HepG2 (cell line): Measurements from ENCODE around the gene HYAL2. TPM values are rescaled to one million over a fixed set of nuclear protein-coding genes. Genes with fewer than 3 reads are reported as not detected.

Experiments
- AGO1 ChIP-seq: fragments of 200-400 bp; formaldehyde crosslinking; IDR thresholded peaks from 2 replicates; pipeline ENCODE4 v1.6.1; 2017; ENCODE audit warnings: mild to moderate bottlenecking, low read depth, low read length, moderate library complexity; ENCODE audit not compliant: poor library complexity, severe bottlenecking
- DMAP1 ChIP-seq: IDR thresholded peaks from 2 replicates; pipeline ENCODE4 v1.6.1; 2016
- DPF2 ChIP-seq: sonication (generic); formaldehyde crosslinking; IDR thresholded peaks from 2 replicates; pipeline ENCODE4 v1.4.0; 2020; ENCODE audit warnings: mild to moderate bottlenecking, low read depth, missing genetic modification reagents, borderline replicate concordance
- FIP1L1 ChIP-seq: fragments of 200-400 bp; formaldehyde crosslinking; IDR thresholded peaks from 2 replicates; pipeline ENCODE4 v1.6.1; 2018; ENCODE audit warnings: low read depth, mild to moderate bottlenecking, low read length, moderate library complexity, borderline replicate concordance; ENCODE audit not compliant: insufficient read depth
- GZF1 ChIP-seq: sonication (generic); formaldehyde crosslinking; IDR thresholded peaks from 2 replicates; pipeline ENCODE4 v1.5.1; 2020; ENCODE audit warnings: mild to moderate bottlenecking, missing genetic modification reagents
- HOXD1 ChIP-seq: sonication (generic); formaldehyde crosslinking; IDR thresholded peaks from 2 replicates; pipeline ENCODE4 v1.5.0; 2020; ENCODE audit warnings: missing genetic modification reagents
- KDM2A ChIP-seq: sonication (generic); formaldehyde crosslinking; IDR thresholded peaks from 2 replicates; pipeline ENCODE4 v1.4.0; 2020; ENCODE audit warnings: low read depth, missing genetic modification reagents, borderline replicate concordance
- NFKBIZ ChIP-seq: IDR thresholded peaks from 2 replicates; pipeline ENCODE4 v1.6.1; 2018; ENCODE audit warnings: missing genetic modification reagents, missing compliant biosample characterization
- POLR2A ChIP-seq, 2 experiments: IDR thresholded peaks; 2 replicates each; pipeline ENCODE4 v1.6.1; 2011; ENCODE audit warnings: low read depth in 2 of 2, low read length in 2 of 2, mild to moderate bottlenecking in 1 of 2, moderate library complexity in 1 of 2; ENCODE audit not compliant: insufficient read depth in 1 of 2
- PREB ChIP-seq: sonication (generic); formaldehyde crosslinking; IDR thresholded peaks from 2 replicates; pipeline ENCODE4 v1.4.0; 2020; ENCODE audit warnings: missing genetic modification reagents
- ZMAT3 ChIP-seq: sonication (generic); formaldehyde crosslinking; conservative IDR thresholded peaks from 2 replicates; pipeline ENCODE4 v1.7.0; 2021; ENCODE audit warnings: missing genetic modification reagents
- ZMYM4 ChIP-seq: sonication (generic); formaldehyde crosslinking; IDR thresholded peaks from 2 replicates; pipeline ENCODE4 v1.8.1; 2023; ENCODE audit warnings: mild to moderate bottlenecking, missing genetic modification reagents
- ZNF331 ChIP-seq: sonication (generic); formaldehyde crosslinking; IDR thresholded peaks from 2 replicates; pipeline ENCODE4 v1.4.0; 2020; ENCODE audit warnings: missing genetic modification reagents
- ZNF558 ChIP-seq: sonication (generic); formaldehyde crosslinking; IDR thresholded peaks from 2 replicates; pipeline ENCODE4 v1.9.0; 2022; ENCODE audit warnings: mild to moderate bottlenecking, missing genetic modification reagents, borderline replicate concordance
- ZNF781 ChIP-seq: sonication (generic); formaldehyde crosslinking; IDR thresholded peaks from 2 replicates; pipeline ENCODE4 v1.5.1; 2020; ENCODE audit warnings: borderline replicate concordance, mild to moderate bottlenecking, missing genetic modification reagents; ENCODE audit errors: not compliant biosample characterization
- polyA plus RNA-seq, 8 experiments: library from polyadenylated mRNA; depleted of rRNA in 3 of 8; stranded (reverse) in 7 of 8; unstranded in 1 of 8; fragments of >200 nt; fragmentation: Illumina TruSeq in 4 of 8; extraction: Trizol in 4 of 8; gene quantifications; 2 replicates each; pipeline versions ENCODE4 v1.2.1 to v1.2.3, GENCODE V29; 2011 to 2016; ENCODE audit warnings: low read depth in 4 of 8, missing spikeins in 1 of 8, mixed read lengths in 1 of 8; ENCODE audit not compliant: insufficient read depth in 1 of 8
- total RNA-seq, 5 experiments: library from RNA; depleted of rRNA; stranded (reverse); fragments of >200 nt; fragmentation: Illumina TruSeq; extraction: Trizol; gene quantifications; 2 replicates each; pipeline ENCODE4 v1.2.3, GENCODE V29; 2016; ENCODE audit warnings: low read depth in 1 of 5
- TF ChIP-seq, protein P1 (sequence below): sonication (generic); formaldehyde crosslinking; IDR thresholded peaks from 2 replicates; pipeline ENCODE4 v1.9.0; 2021; ENCODE audit warnings: missing genetic modification reagents, mild to moderate bottlenecking, borderline replicate concordance
- TF ChIP-seq, protein P2 (sequence below): sonication (generic); formaldehyde crosslinking; IDR thresholded peaks from 2 replicates; pipeline ENCODE4 v1.5.0; 2020; ENCODE audit warnings: missing genetic modification reagents
- TF ChIP-seq, protein P3 (sequence below): sonication (generic); formaldehyde crosslinking; IDR thresholded peaks from 2 replicates; pipeline ENCODE4 v1.4.0; 2020; ENCODE audit warnings: mild to moderate bottlenecking, missing genetic modification reagents
- TF ChIP-seq, protein P4 (sequence below): sonication (generic); formaldehyde crosslinking; IDR thresholded peaks from 2 replicates; pipeline ENCODE4 v1.5.1; 2020; ENCODE audit warnings: missing genetic modification reagents, mild to moderate bottlenecking, borderline replicate concordance
- TF ChIP-seq, protein P5 (sequence below): sonication (generic); formaldehyde crosslinking; IDR thresholded peaks from 2 replicates; pipeline ENCODE4 v1.4.0; 2020; ENCODE audit warnings: missing genetic modification reagents

HYAL2 gene
- total and polyA plus RNA-seq, 2 of the 13 experiments (the other 11 are each of a cell fraction or from before 2014, with no cell fraction given), result 76.2 to 102 TPM

GRCh38 chr3:50324351-50325112 lies 2.0 kb upstream of the HYAL2 start (continued):
- TF ChIP-seq GZF1 (CRISPR knock-in tag), result no peak
- peak; percentile 60; the same call in 1 of the 2 replicates for TF ChIP-seq DPF2 (CRISPR knock-in tag)
- TF ChIP-seq POLR2A (IDR thresholded peaks at IDR 0.05; ENCODE audit: insufficient read depth in 1 of 2, low read depth in 2 of 2, low read length in 2 of 2), result no peak
- no peak for TF ChIP-seq HOXD1 (CRISPR knock-in tag)
- TF ChIP-seq NFKBIZ, result no peak
- TF ChIP-seq, protein P1, sequence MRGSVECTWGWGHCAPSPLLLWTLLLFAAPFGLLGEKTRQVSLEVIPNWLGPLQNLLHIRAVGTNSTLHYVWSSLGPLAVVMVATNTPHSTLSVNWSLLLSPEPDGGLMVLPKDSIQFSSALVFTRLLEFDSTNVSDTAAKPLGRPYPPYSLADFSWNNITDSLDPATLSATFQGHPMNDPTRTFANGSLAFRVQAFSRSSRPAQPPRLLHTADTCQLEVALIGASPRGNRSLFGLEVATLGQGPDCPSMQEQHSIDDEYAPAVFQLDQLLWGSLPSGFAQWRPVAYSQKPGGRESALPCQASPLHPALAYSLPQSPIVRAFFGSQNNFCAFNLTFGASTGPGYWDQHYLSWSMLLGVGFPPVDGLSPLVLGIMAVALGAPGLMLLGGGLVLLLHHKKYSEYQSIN (CRISPR knock-in tag), result no peak
- peak; percentile 80; the same call in 1 of the 2 replicates for TF ChIP-seq ZNF331 (CRISPR knock-in tag)
- TF ChIP-seq, protein P2, sequence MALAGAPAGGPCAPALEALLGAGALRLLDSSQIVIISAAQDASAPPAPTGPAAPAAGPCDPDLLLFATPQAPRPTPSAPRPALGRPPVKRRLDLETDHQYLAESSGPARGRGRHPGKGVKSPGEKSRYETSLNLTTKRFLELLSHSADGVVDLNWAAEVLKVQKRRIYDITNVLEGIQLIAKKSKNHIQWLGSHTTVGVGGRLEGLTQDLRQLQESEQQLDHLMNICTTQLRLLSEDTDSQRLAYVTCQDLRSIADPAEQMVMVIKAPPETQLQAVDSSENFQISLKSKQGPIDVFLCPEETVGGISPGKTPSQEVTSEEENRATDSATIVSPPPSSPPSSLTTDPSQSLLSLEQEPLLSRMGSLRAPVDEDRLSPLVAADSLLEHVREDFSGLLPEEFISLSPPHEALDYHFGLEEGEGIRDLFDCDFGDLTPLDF (CRISPR knock-in tag), result no peak
- TF ChIP-seq, protein P3, sequence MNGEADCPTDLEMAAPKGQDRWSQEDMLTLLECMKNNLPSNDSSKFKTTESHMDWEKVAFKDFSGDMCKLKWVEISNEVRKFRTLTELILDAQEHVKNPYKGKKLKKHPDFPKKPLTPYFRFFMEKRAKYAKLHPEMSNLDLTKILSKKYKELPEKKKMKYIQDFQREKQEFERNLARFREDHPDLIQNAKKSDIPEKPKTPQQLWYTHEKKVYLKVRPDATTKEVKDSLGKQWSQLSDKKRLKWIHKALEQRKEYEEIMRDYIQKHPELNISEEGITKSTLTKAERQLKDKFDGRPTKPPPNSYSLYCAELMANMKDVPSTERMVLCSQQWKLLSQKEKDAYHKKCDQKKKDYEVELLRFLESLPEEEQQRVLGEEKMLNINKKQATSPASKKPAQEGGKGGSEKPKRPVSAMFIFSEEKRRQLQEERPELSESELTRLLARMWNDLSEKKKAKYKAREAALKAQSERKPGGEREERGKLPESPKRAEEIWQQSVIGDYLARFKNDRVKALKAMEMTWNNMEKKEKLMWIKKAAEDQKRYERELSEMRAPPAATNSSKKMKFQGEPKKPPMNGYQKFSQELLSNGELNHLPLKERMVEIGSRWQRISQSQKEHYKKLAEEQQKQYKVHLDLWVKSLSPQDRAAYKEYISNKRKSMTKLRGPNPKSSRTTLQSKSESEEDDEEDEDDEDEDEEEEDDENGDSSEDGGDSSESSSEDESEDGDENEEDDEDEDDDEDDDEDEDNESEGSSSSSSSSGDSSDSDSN (CRISPR knock-in tag), result no peak
- peak; percentile 78; the same call in 1 of the 2 replicates for TF ChIP-seq KDM2A (CRISPR knock-in tag)
- TF ChIP-seq, protein P4, sequence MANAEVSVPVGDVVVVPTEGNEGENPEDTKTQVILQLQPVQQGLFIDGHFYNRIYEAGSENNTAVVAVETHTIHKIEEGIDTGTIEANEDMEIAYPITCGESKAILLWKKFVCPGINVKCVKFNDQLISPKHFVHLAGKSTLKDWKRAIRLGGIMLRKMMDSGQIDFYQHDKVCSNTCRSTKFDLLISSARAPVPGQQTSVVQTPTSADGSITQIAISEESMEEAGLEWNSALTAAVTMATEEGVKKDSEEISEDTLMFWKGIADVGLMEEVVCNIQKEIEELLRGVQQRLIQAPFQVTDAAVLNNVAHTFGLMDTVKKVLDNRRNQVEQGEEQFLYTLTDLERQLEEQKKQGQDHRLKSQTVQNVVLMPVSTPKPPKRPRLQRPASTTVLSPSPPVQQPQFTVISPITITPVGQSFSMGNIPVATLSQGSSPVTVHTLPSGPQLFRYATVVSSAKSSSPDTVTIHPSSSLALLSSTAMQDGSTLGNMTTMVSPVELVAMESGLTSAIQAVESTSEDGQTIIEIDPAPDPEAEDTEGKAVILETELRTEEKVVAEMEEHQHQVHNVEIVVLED, result peak; percentile 28; the same call in 1 of the 2 replicates
- no peak for TF ChIP-seq ZNF558 (CRISPR knock-in tag)
- 0 out of 2 replicates have a peak, but pooled peaks have one; percentile 31 for TF ChIP-seq ZMYM4 (CRISPR knock-in tag)
- TF ChIP-seq, protein P5, sequence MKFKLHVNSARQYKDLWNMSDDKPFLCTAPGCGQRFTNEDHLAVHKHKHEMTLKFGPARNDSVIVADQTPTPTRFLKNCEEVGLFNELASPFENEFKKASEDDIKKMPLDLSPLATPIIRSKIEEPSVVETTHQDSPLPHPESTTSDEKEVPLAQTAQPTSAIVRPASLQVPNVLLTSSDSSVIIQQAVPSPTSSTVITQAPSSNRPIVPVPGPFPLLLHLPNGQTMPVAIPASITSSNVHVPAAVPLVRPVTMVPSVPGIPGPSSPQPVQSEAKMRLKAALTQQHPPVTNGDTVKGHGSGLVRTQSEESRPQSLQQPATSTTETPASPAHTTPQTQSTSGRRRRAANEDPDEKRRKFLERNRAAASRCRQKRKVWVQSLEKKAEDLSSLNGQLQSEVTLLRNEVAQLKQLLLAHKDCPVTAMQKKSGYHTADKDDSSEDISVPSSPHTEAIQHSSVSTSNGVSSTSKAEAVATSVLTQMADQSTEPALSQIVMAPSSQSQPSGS (CRISPR knock-in tag), result 0 out of 2 replicates have a peak, but pooled peaks have one; percentile 70
- no peak for TF ChIP-seq FIP1L1
- TF ChIP-seq DMAP1 (CRISPR knock-in tag), result no peak
- no peak for TF ChIP-seq PREB (CRISPR knock-in tag)
- TF ChIP-seq ZMAT3 (CRISPR knock-in tag), result no peak
- no peak for TF ChIP-seq AGO1
- TF ChIP-seq ZNF781 (CRISPR knock-in tag), result peak; percentile 32
